ENCODE data around the gene TAPT1. TPM values are rescaled to one million over a fixed set of nuclear protein-coding genes. Genes with fewer than 3 reads are reported as not detected.

Gene TAPT1
- total and polyA plus RNA-seq, 2 experiments from 2014 or later = 3.6 to 9.9 TPM

DNA sequence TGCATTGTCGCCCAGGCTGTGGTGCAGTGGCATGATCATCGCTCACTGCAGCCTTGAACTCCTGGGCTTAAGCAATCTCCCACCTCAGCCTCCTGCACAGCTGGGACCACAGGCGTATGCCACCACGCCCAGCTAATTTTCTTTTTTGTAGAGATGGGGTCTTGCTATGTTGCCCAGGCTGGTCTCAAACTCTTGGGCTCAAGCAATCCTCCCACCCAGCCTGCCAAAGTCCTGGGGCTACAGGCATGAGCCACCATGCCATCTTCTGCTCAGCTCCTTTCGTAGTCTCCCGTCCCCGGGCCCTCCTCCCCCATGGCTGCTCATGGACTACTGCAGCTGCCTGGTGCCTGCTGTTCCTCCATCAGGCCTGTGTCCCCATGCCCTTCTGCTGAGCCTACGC, 58.1 kb downstream of the TAPT1 start (continued):
- TF ChIP-seq, protein P1, sequence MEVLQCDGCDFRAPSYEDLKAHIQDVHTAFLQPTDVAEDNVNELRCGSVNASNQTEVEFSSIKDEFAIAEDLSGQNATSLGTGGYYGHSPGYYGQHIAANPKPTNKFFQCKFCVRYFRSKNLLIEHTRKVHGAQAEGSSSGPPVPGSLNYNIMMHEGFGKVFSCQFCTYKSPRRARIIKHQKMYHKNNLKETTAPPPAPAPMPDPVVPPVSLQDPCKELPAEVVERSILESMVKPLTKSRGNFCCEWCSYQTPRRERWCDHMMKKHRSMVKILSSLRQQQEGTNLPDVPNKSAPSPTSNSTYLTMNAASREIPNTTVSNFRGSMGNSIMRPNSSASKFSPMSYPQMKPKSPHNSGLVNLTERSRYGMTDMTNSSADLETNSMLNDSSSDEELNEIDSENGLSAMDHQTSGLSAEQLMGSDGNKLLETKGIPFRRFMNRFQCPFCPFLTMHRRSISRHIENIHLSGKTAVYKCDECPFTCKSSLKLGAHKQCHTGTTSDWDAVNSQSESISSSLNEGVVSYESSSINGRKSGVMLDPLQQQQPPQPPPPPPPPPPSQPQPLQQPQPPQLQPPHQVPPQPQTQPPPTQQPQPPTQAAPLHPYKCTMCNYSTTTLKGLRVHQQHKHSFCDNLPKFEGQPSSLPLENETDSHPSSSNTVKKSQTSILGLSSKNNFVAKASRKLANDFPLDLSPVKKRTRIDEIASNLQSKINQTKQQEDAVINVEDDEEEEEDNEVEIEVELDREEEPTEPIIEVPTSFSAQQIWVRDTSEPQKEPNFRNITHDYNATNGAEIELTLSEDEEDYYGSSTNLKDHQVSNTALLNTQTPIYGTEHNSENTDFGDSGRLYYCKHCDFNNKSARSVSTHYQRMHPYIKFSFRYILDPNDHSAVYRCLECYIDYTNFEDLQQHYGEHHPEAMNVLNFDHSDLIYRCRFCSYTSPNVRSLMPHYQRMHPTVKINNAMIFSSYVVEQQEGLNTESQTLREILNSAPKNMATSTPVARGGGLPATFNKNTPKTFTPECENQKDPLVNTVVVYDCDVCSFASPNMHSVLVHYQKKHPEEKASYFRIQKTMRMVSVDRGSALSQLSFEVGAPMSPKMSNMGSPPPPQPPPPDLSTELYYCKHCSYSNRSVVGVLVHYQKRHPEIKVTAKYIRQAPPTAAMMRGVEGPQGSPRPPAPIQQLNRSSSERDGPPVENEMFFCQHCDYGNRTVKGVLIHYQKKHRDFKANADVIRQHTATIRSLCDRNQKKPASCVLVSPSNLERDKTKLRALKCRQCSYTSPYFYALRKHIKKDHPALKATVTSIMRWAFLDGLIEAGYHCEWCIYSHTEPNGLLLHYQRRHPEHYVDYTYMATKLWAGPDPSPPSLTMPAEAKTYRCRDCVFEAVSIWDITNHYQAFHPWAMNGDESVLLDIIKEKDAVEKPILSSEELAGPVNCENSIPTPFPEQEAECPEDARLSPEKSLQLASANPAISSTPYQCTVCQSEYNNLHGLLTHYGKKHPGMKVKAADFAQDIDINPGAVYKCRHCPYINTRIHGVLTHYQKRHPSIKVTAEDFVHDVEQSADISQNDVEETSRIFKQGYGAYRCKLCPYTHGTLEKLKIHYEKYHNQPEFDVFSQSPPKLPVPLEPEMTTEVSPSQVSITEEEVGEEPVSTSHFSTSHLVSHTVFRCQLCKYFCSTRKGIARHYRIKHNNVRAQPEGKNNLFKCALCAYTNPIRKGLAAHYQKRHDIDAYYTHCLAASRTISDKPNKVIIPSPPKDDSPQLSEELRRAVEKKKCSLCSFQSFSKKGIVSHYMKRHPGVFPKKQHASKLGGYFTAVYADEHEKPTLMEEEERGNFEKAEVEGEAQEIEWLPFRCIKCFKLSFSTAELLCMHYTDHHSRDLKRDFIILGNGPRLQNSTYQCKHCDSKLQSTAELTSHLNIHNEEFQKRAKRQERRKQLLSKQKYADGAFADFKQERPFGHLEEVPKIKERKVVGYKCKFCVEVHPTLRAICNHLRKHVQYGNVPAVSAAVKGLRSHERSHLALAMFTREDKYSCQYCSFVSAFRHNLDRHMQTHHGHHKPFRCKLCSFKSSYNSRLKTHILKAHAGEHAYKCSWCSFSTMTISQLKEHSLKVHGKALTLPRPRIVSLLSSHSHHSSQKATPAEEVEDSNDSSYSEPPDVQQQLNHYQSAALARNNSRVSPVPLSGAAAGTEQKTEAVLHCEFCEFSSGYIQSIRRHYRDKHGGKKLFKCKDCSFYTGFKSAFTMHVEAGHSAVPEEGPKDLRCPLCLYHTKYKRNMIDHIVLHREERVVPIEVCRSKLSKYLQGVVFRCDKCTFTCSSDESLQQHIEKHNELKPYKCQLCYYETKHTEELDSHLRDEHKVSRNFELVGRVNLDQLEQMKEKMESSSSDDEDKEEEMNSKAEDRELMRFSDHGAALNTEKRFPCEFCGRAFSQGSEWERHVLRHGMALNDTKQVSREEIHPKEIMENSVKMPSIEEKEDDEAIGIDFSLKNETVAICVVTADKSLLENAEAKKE (CRISPR knock-in tag; IDR thresholded peaks at IDR 0.05) = no peak
- TF ChIP-seq, protein P2, sequence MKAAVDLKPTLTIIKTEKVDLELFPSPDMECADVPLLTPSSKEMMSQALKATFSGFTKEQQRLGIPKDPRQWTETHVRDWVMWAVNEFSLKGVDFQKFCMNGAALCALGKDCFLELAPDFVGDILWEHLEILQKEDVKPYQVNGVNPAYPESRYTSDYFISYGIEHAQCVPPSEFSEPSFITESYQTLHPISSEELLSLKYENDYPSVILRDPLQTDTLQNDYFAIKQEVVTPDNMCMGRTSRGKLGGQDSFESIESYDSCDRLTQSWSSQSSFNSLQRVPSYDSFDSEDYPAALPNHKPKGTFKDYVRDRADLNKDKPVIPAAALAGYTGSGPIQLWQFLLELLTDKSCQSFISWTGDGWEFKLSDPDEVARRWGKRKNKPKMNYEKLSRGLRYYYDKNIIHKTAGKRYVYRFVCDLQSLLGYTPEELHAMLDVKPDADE (IDR thresholded peaks at IDR 0.05) = no peak

DNA sequence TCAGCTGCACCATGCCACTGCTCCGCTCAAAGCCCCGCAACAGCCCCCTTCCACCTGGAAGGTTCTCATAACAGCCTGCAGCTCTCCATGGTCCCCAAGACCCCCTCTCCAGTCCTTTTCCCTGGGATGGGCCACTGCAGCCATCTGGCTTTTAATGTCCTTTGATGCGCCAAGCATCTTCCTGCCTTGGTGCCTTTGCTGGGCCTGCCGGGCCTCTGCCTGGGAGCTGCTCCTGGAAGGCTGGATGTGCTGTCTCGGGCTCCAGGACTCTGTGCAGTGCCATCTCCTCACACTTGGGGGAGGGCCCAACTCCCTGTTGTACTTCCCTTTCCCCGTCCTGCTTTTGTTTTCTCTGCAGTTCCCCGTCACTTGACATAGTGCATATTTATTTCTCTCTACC, 60.3 kb downstream of the TAPT1 start:
- Mint-ChIP-seq H3K36me3 (ENCODE audit: low read depth) (peaks cover 23% of the 10 kb centered on the region), H3K4me3 (no peak overlapping the region), H3K27me3 (ENCODE audit: insufficient read depth, low read depth, poor library complexity) (no peaks in the 10 kb centered on the region), H3K4me1 (peaks cover 18% of the 10 kb centered on the region), H3K27ac (no peak overlapping the region), H3K9me3 (no peaks in the 10 kb centered on the region)
- Histone ChIP-seq H3K79me2 (replicated peaks; ENCODE audit: insufficient read depth) (no peaks in the 10 kb centered on the region), H3K4me1 (ENCODE audit: insufficient read depth) (peaks cover 18% of the 10 kb centered on the region; the same call in 1 of the 2 replicates), H3K27me3 (ENCODE audit: insufficient read depth) (no peaks in the 10 kb centered on the region), H3K9me2 (ENCODE audit: insufficient read depth) (no peaks in the 10 kb centered on the region), H3K27ac (ENCODE audit: low read depth) (no peak overlapping the region), H3K4me2 (no peak overlapping the region), H3K4me3 (no peak overlapping the region), H3F3A (replicated peaks; ENCODE audit: low read depth) (no peaks in the 10 kb centered on the region), H2AFZ (no peak overlapping the region), H4K20me1 (replicated peaks; ENCODE audit: insufficient read depth) (no peaks in the 10 kb centered on the region), H3K36me3 (ENCODE audit: insufficient read depth) (peaks cover 11% of the 10 kb centered on the region; the same call in 1 of the 2 replicates)
- ATAC-seq (no peak), DNase-seq (ENCODE audit: low spot score) (no peak)
- TF ChIP-seq EZH2phosphoT487 (IDR thresholded peaks at IDR 0.05; ENCODE audit: unreplicated experiment) = no peak
- no peak for TF ChIP-seq ZNF331 (CRISPR knock-in tag; IDR thresholded peaks at IDR 0.05; ENCODE audit: low read depth)
- no peak for TF ChIP-seq JUNB (IDR thresholded peaks at IDR 0.05; ENCODE audit: unreplicated experiment)
- TF ChIP-seq, protein P2 (IDR thresholded peaks at IDR 0.05) = no peak
- TF ChIP-seq ZNF114 (CRISPR knock-in tag; IDR thresholded peaks at IDR 0.05) = no peak
- TF ChIP-seq, protein P3, sequence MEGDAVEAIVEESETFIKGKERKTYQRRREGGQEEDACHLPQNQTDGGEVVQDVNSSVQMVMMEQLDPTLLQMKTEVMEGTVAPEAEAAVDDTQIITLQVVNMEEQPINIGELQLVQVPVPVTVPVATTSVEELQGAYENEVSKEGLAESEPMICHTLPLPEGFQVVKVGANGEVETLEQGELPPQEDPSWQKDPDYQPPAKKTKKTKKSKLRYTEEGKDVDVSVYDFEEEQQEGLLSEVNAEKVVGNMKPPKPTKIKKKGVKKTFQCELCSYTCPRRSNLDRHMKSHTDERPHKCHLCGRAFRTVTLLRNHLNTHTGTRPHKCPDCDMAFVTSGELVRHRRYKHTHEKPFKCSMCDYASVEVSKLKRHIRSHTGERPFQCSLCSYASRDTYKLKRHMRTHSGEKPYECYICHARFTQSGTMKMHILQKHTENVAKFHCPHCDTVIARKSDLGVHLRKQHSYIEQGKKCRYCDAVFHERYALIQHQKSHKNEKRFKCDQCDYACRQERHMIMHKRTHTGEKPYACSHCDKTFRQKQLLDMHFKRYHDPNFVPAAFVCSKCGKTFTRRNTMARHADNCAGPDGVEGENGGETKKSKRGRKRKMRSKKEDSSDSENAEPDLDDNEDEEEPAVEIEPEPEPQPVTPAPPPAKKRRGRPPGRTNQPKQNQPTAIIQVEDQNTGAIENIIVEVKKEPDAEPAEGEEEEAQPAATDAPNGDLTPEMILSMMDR (conservative IDR thresholded peaks at IDR 0.05; ENCODE audit: low read depth in 2 of 2) = no peak
- no peak for TF ChIP-seq EZH2 (IDR thresholded peaks at IDR 0.05; ENCODE audit: low read depth, unreplicated experiment)
- no peak for TF ChIP-seq CREB1 (CRISPR knock-in tag; IDR thresholded peaks at IDR 0.05; ENCODE audit: low read depth)
- TF ChIP-seq STAT1 (IDR thresholded peaks at IDR 0.05; ENCODE audit: unreplicated experiment) = no peak
- TF ChIP-seq, protein P4, sequence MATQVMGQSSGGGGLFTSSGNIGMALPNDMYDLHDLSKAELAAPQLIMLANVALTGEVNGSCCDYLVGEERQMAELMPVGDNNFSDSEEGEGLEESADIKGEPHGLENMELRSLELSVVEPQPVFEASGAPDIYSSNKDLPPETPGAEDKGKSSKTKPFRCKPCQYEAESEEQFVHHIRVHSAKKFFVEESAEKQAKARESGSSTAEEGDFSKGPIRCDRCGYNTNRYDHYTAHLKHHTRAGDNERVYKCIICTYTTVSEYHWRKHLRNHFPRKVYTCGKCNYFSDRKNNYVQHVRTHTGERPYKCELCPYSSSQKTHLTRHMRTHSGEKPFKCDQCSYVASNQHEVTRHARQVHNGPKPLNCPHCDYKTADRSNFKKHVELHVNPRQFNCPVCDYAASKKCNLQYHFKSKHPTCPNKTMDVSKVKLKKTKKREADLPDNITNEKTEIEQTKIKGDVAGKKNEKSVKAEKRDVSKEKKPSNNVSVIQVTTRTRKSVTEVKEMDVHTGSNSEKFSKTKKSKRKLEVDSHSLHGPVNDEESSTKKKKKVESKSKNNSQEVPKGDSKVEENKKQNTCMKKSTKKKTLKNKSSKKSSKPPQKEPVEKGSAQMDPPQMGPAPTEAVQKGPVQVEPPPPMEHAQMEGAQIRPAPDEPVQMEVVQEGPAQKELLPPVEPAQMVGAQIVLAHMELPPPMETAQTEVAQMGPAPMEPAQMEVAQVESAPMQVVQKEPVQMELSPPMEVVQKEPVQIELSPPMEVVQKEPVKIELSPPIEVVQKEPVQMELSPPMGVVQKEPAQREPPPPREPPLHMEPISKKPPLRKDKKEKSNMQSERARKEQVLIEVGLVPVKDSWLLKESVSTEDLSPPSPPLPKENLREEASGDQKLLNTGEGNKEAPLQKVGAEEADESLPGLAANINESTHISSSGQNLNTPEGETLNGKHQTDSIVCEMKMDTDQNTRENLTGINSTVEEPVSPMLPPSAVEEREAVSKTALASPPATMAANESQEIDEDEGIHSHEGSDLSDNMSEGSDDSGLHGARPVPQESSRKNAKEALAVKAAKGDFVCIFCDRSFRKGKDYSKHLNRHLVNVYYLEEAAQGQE (IDR thresholded peaks at IDR 0.05; ENCODE audit: unreplicated experiment) = no peak
- TF ChIP-seq POLR2AphosphoS5 (IDR thresholded peaks at IDR 0.05; ENCODE audit: low read depth) = no peak

Measured in GM23338 (cell line).